ENCODE results near the gene PTPRD. TPM values are rescaled to one million over a fixed set of nuclear protein-coding genes. Genes with fewer than 3 reads are reported as not detected.
"Not testable (repeated sequence)": the region's sequence is repeated elsewhere in the genome, so short reads cannot be mapped to it uniquely, and the experiment has no call there.

Gene PTPRD
- total and polyA plus RNA-seq, 7 experiments from 2014 or later = 0.71 TPM; not detected in 6

- CTCF ChIA-PET = no interaction called here
Observed at GRCh38 chr9:9099646-9100045, 1513.2 kb downstream of the PTPRD start.

GRCh38 chr9:9097254-9097653 lies 1515.5 kb downstream of the PTPRD start:
- H3K36me3 ChIP-seq (ENCODE audit: control insufficient read depth in 2 of 3, insufficient read depth in 3 of 3, low read length in 3 of 3); H3K27me3 Mint-ChIP-seq; H3K27ac Mint-ChIP-seq; H3K27me3 ChIP-seq (ENCODE audit: control insufficient read depth in 2 of 2, insufficient read depth in 2 of 2, low read length in 2 of 2); POLR2A ChIA-PET; ATAC-seq; H3K4me1 ChIP-seq (ENCODE audit: control insufficient read depth in 2 of 2, insufficient read depth in 2 of 2, low read length in 2 of 2); intact Hi-C loops (cut with micrococcal nuclease); DNase-seq; H3K36me3 Mint-ChIP-seq; H3K4me3 ChIP-seq (ENCODE audit: low read length); CTCF ChIA-PET; H3K9me3 ChIP-seq (ENCODE audit: control insufficient read depth in 2 of 3, low read length in 3 of 3); H3K27ac ChIP-seq (ENCODE audit: low read depth, low read length); H3K4me3 Mint-ChIP-seq; H3K4me1 Mint-ChIP-seq: not testable (repeated sequence)
- peaks cover 0 to 13% (median 0%) of the 10 kb centered on the region in 11 donors for H3K9me3 Mint-ChIP-seq

More at GRCh38 chr9:9099646-9100045, 1513.2 kb downstream of the PTPRD start:
- no peaks in the 10 kb centered on the region for H3K4me1 Mint-ChIP-seq
- no peaks in the 10 kb centered on the region for H3K27me3 Mint-ChIP-seq
- POLR2A ChIA-PET = no interaction called here
- Histone ChIP-seq H3K4me1 (ENCODE audit: control insufficient read depth in 2 of 2, insufficient read depth in 2 of 2, low read length in 2 of 2) (no peaks in the 10 kb centered on the region), H3K36me3 (ENCODE audit: control insufficient read depth in 2 of 3, insufficient read depth in 3 of 3, low read length in 3 of 3) (no peaks in the 10 kb centered on the region), H3K4me3 (ENCODE audit: low read length) (no peak overlapping the region), H3K27ac (ENCODE audit: low read depth, low read length) (no peak overlapping the region), H3K27me3 (ENCODE audit: control insufficient read depth in 2 of 2, insufficient read depth in 2 of 2, low read length in 2 of 2) (no peaks in the 10 kb centered on the region), H3K9me3 (ENCODE audit: control insufficient read depth in 2 of 3, low read length in 3 of 3) (no peaks in the 10 kb centered on the region)
- H3K27ac Mint-ChIP-seq = no peak overlapping the region
- DNase-seq (no peak), ATAC-seq (no peak)
- H3K36me3 Mint-ChIP-seq = no peaks in the 10 kb centered on the region
- H3K9me3 Mint-ChIP-seq = peaks cover 0 to 7% (median 0%) of the 10 kb centered on the region in 11 donors
- no peak overlapping the region for H3K4me3 Mint-ChIP-seq
- intact Hi-C loops (cut with micrococcal nuclease) = no loop called here

GRCh38 chr9:9091387-9091786 lies 1521.4 kb downstream of the PTPRD start:
- H3K4me3 ChIP-seq (ENCODE audit: low read length) = no peak overlapping the region
- H3K27me3 ChIP-seq (ENCODE audit: control insufficient read depth in 2 of 2, insufficient read depth in 2 of 2, low read length in 2 of 2) = no peaks in the 10 kb centered on the region
- H3K4me3 Mint-ChIP-seq = no peak overlapping the region
- no peak overlapping the region for H3K27ac ChIP-seq (ENCODE audit: low read depth, low read length)
- no peaks in the 10 kb centered on the region for H3K9me3 ChIP-seq (ENCODE audit: control insufficient read depth in 2 of 3, low read length in 3 of 3)
- H3K9me3 Mint-ChIP-seq = peaks cover 0 to 13% (median 2%) of the 10 kb centered on the region in 11 donors
- H3K36me3 Mint-ChIP-seq = no peaks in the 10 kb centered on the region
- DNase-seq = no peak
- CTCF ChIA-PET = no interaction called here
- no peak overlapping the region for H3K27ac Mint-ChIP-seq
- H3K4me1 Mint-ChIP-seq = no peaks in the 10 kb centered on the region
- POLR2A ChIA-PET = no interaction called here
- no peaks in the 10 kb centered on the region for H3K36me3 ChIP-seq (ENCODE audit: control insufficient read depth in 2 of 3, insufficient read depth in 3 of 3, low read length in 3 of 3)
- H3K27me3 Mint-ChIP-seq = no peaks in the 10 kb centered on the region
- no peak for ATAC-seq
- H3K4me1 ChIP-seq (ENCODE audit: control insufficient read depth in 2 of 2, insufficient read depth in 2 of 2, low read length in 2 of 2) = no peaks in the 10 kb centered on the region
- intact Hi-C loops (cut with micrococcal nuclease) = no loop called here

DNA sequence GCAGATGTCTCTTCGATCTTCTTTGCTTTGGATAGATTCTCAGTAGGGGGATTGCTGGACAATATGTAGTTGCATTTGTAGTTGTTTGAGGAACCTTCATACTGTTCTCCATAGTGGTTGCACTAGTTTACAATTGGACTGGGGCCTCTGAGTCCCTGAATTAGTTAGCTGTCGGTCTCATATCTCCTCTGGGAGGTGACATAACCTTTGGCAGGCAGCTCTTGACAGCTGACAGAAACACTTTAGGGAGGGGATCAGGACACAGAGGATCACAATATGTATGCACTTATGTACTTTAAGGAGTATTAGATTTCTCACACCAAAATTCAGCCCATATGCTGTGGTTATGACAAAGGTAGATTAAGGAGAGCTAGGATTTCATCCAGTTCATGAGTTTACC lies 1533.3 kb downstream of the PTPRD start:
- DNase-seq (no peak), ATAC-seq (no peak)
- Mint-ChIP-seq H3K4me3 (no peak overlapping the region), H3K27ac (no peak overlapping the region), H3K36me3 (no peaks in the 10 kb centered on the region), H3K27me3 (no peaks in the 10 kb centered on the region), H3K9me3 (peaks cover 2 to 32% (median 11%) of the 10 kb centered on the region in 11 donors), H3K4me1 (no peaks in the 10 kb centered on the region)
- intact Hi-C loops (cut with micrococcal nuclease) = no loop called here
- no peaks in the 10 kb centered on the region for H3K9me3 ChIP-seq (ENCODE audit: control insufficient read depth in 2 of 3, low read length in 3 of 3)
- no peak overlapping the region for H3K4me3 ChIP-seq (ENCODE audit: low read length)
- ChIA-PET CTCF (no interaction called here), POLR2A (no interaction called here)
- no peaks in the 10 kb centered on the region for H3K36me3 ChIP-seq (ENCODE audit: control insufficient read depth in 2 of 3, insufficient read depth in 3 of 3, low read length in 3 of 3)
- no peaks in the 10 kb centered on the region for H3K4me1 ChIP-seq (ENCODE audit: control insufficient read depth in 2 of 2, insufficient read depth in 2 of 2, low read length in 2 of 2)
- H3K27me3 ChIP-seq (ENCODE audit: control insufficient read depth in 2 of 2, insufficient read depth in 2 of 2, low read length in 2 of 2) = no peaks in the 10 kb centered on the region
- H3K27ac ChIP-seq (ENCODE audit: low read depth, low read length) = no peak overlapping the region

DNA sequence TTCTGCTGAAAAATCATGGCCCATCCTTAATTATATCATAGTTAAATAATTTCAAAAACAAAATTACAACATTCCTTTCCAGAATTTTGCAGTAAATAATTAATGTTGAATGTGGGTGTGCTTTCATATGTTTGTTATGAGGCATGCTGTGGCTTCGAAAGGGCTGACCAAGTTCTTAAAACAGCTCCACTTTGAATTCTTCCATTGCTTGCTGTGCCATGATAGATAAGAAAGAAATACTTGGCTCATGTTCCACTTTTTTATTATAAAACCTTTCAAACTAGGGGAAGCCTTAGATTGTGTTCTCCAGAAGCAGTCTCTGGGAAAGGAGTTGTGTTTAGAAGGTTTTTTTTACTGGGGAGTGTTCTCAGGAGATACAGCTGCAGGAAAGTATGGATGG lies 1534.5 kb downstream of the PTPRD start:
- no peaks in the 10 kb centered on the region for H3K27me3 ChIP-seq (ENCODE audit: control insufficient read depth in 2 of 2, insufficient read depth in 2 of 2, low read length in 2 of 2)
- ATAC-seq (no peak), DNase-seq (no peak)
- H3K9me3 Mint-ChIP-seq = peaks cover 2 to 26% (median 9%) of the 10 kb centered on the region in 11 donors
- no peaks in the 10 kb centered on the region for H3K9me3 ChIP-seq (ENCODE audit: control insufficient read depth in 2 of 3, low read length in 3 of 3)
- H3K4me1 ChIP-seq (ENCODE audit: control insufficient read depth in 2 of 2, insufficient read depth in 2 of 2, low read length in 2 of 2) = no peaks in the 10 kb centered on the region
- CTCF ChIA-PET = no interaction called here
- no peaks in the 10 kb centered on the region for H3K36me3 Mint-ChIP-seq
- H3K4me3 Mint-ChIP-seq = no peak overlapping the region
- H3K27me3 Mint-ChIP-seq = no peaks in the 10 kb centered on the region
- H3K27ac Mint-ChIP-seq = no peak overlapping the region
- H3K27ac ChIP-seq (ENCODE audit: low read depth, low read length) = no peak overlapping the region
- no peaks in the 10 kb centered on the region for H3K36me3 ChIP-seq (ENCODE audit: control insufficient read depth in 2 of 3, insufficient read depth in 3 of 3, low read length in 3 of 3)
- intact Hi-C loops (cut with micrococcal nuclease) = no loop called here
- H3K4me1 Mint-ChIP-seq = no peaks in the 10 kb centered on the region
- POLR2A ChIA-PET = no interaction called here
- H3K4me3 ChIP-seq (ENCODE audit: low read length) = no peak overlapping the region

DNA sequence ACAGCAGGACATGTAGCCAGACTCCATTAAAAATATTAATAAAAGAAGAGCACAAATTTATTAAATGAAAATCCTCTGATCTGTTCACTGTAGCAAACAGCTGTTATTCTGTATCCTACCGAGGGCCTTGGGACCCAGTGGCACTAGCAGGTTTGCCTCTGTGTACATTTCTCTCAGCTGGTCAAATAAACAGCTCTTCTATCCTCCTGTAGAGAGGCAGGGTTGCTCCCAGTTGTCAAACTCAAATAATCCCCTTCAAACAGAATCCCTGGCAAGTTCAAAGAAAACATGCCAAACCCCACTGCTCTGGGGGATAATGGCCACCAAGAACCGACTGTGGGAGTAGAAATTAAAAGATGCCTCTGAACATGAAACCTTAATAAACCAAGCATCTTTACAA lies 1551.2 kb downstream of the PTPRD start:
- Histone ChIP-seq H3K36me3 (ENCODE audit: control insufficient read depth in 2 of 3, insufficient read depth in 3 of 3, low read length in 3 of 3) (no peaks in the 10 kb centered on the region), H3K4me3 (ENCODE audit: low read length) (no peak overlapping the region), H3K4me1 (ENCODE audit: control insufficient read depth in 2 of 2, insufficient read depth in 2 of 2, low read length in 2 of 2) (no peaks in the 10 kb centered on the region), H3K9me3 (ENCODE audit: control insufficient read depth in 2 of 3, low read length in 3 of 3) (no peaks in the 10 kb centered on the region), H3K27ac (ENCODE audit: low read depth, low read length) (no peak overlapping the region), H3K27me3 (ENCODE audit: control insufficient read depth in 2 of 2, insufficient read depth in 2 of 2, low read length in 2 of 2) (no peaks in the 10 kb centered on the region)
- Mint-ChIP-seq H3K36me3 (no peaks in the 10 kb centered on the region), H3K4me1 (no peaks in the 10 kb centered on the region), H3K27ac (no peak overlapping the region), H3K9me3 (peaks cover 0 to 5% (median 2%) of the 10 kb centered on the region in 11 donors), H3K27me3 (no peaks in the 10 kb centered on the region), H3K4me3 (no peak overlapping the region)
- POLR2A ChIA-PET = no interaction called here
- CTCF ChIA-PET = no interaction called here
- intact Hi-C loops (cut with micrococcal nuclease) = no loop called here
- ATAC-seq (no peak), DNase-seq (no peak)

GRCh38 chr9:9054354-9054992 lies 1558.3 kb downstream of the PTPRD start:
- Histone ChIP-seq H3K4me1 (ENCODE audit: control insufficient read depth in 2 of 2, insufficient read depth in 2 of 2, low read length in 2 of 2) (no peaks in the 10 kb centered on the region), H3K27me3 (ENCODE audit: control insufficient read depth in 2 of 2, insufficient read depth in 2 of 2, low read length in 2 of 2) (no peaks in the 10 kb centered on the region), H3K36me3 (ENCODE audit: control insufficient read depth in 2 of 3, insufficient read depth in 3 of 3, low read length in 3 of 3) (no peaks in the 10 kb centered on the region), H3K9me3 (ENCODE audit: control insufficient read depth in 2 of 3, low read length in 3 of 3) (no peaks in the 10 kb centered on the region), H3K4me3 (ENCODE audit: low read length) (no peak overlapping the region), H3K27ac (ENCODE audit: low read depth, low read length) (no peak overlapping the region)
- DNase-seq = no peak
- no peaks in the 10 kb centered on the region for H3K27me3 Mint-ChIP-seq
- no peaks in the 10 kb centered on the region for H3K36me3 Mint-ChIP-seq
- no peak overlapping the region for H3K4me3 Mint-ChIP-seq
- ChIA-PET POLR2A (no interaction called here), CTCF (no interaction called here)
- intact Hi-C loops (cut with micrococcal nuclease) = no loop called here
- no peaks in the 10 kb centered on the region for H3K4me1 Mint-ChIP-seq
- no peak overlapping the region for H3K27ac Mint-ChIP-seq
- no peak for ATAC-seq
- peaks cover 0 to 6% (median 2%) of the 10 kb centered on the region in 11 donors for H3K9me3 Mint-ChIP-seq
